Neural progenitor cell (in vitro differentiated cells): ENCODE results near the gene GLIS2.

Experiments
- EZH2 ChIP-seq: fragments of 200-600 bp; sonication (generic); IDR thresholded peaks from 2 replicates; pipeline ENCODE4 v1.6.1; 2017; ENCODE audit warnings: antibody characterized with exemption, mild to moderate bottlenecking, moderate library complexity
- TF ChIP-seq, protein P1 (sequence below): fragments of 200-600 bp; sonication (generic); IDR thresholded peaks from 2 replicates; pipeline ENCODE4 v1.5.1; 2017; ENCODE audit warnings: antibody characterized with exemption, mild to moderate bottlenecking

- TF ChIP-seq, protein P1, sequence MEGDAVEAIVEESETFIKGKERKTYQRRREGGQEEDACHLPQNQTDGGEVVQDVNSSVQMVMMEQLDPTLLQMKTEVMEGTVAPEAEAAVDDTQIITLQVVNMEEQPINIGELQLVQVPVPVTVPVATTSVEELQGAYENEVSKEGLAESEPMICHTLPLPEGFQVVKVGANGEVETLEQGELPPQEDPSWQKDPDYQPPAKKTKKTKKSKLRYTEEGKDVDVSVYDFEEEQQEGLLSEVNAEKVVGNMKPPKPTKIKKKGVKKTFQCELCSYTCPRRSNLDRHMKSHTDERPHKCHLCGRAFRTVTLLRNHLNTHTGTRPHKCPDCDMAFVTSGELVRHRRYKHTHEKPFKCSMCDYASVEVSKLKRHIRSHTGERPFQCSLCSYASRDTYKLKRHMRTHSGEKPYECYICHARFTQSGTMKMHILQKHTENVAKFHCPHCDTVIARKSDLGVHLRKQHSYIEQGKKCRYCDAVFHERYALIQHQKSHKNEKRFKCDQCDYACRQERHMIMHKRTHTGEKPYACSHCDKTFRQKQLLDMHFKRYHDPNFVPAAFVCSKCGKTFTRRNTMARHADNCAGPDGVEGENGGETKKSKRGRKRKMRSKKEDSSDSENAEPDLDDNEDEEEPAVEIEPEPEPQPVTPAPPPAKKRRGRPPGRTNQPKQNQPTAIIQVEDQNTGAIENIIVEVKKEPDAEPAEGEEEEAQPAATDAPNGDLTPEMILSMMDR, result no peak
- no peak for TF ChIP-seq EZH2
Measured at GRCh38 chr16:4359914-4360313, 44.0 kb downstream of the GLIS2 start.
